A549 (cell line): Measurements from ENCODE around the gene BATF.

Experiments
- BHLHE40 ChIP-seq: IDR thresholded peaks from 2 replicates; pipeline ENCODE4 v1.6.1; 2012; ENCODE audit warnings: low read depth, low read length, inconsistent platforms
- CEBPB ChIP-seq, 2 experiments: fragments of >200 bp in 1 of 2; sonication (Bioruptor Twin) in 1 of 2; formaldehyde crosslinking in 1 of 2; IDR thresholded peaks; 2 replicates each; pipeline ENCODE4 v1.6.1; 2012 to 2016
- CHD2 ChIP-seq: fragments of 150-350 bp; IDR thresholded peaks from 2 replicates; pipeline ENCODE4 v1.6.1; 2014; ENCODE audit warnings: low read length; ENCODE audit not compliant: partially characterized antibody
- GATA3 ChIP-seq: IDR thresholded peaks from 2 replicates; pipeline ENCODE4 v1.6.1; 2012; ENCODE audit warnings: borderline replicate concordance
- JUN ChIP-seq, 2 experiments: fragments of >200 bp; sonication (Bioruptor Twin); formaldehyde crosslinking; IDR thresholded peaks; 2 replicates in 1 of 2; 3 replicates in 1 of 2; pipeline ENCODE4 v1.6.1; 2016 to 2017
- MAZ ChIP-seq: fragments of 150-350 bp; IDR thresholded peaks from 2 replicates; pipeline ENCODE4 v1.6.1; 2014; ENCODE audit warnings: antibody characterized with exemption, low read depth, low read length, borderline replicate concordance
- PHF8 ChIP-seq: fragments of 200-600 bp; sonication (generic); IDR thresholded peaks from 2 replicates; pipeline ENCODE4 v1.6.1; 2016; ENCODE audit warnings: low read depth, mild to moderate bottlenecking, antibody characterized with exemption, moderate library complexity, borderline replicate concordance
- POLR2A ChIP-seq: IDR thresholded peaks from 2 replicates; pipeline ENCODE4 v1.6.1; 2012; ENCODE audit warnings: mild to moderate bottlenecking, low read length
- TF ChIP-seq, protein P1 (sequence below): fragments of >200 bp; sonication (Bioruptor Twin); formaldehyde crosslinking; IDR thresholded peaks from 3 replicates; pipeline ENCODE4 v1.5.1; 2016
- TF ChIP-seq, protein P2 (sequence below): fragments of 200-600 bp; sonication (generic); IDR thresholded peaks from 2 replicates; pipeline ENCODE4 v1.6.1; 2016; ENCODE audit warnings: antibody characterized with exemption, mild to moderate bottlenecking, moderate library complexity

DNA sequence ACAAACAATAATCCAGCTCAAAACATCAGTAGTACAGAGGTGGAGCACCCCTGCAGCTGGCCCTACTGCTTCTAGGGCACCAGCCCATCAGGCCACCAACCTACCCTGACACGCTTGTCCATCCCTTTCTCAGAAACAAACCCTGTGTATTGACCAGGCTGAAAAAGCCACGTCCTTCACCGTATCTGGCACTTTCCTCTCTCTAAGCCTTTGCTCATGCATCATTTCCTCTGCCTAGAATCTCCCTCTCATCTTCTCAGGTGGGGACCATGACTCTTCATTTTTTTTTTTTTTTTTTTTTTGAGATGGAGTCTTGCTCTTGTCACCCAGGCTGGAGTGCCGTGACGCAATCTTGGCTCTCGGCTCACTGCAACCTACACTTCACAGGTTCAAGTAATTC, 30.9 kb downstream of the BATF start:
- TF ChIP-seq POLR2A (no peak), GATA3 (no peak), JUN (IDR thresholded peaks at IDR 0.05) (no peak), CHD2 (no peak), BHLHE40 (no peak), MAZ (no peak), CEBPB (IDR thresholded peaks at IDR 0.05) (0 out of 4 replicates have a peak, but pooled peaks of 1 of the 2 experiments have one; percentile 5), PHF8 (no peak)
- TF ChIP-seq, protein P1, sequence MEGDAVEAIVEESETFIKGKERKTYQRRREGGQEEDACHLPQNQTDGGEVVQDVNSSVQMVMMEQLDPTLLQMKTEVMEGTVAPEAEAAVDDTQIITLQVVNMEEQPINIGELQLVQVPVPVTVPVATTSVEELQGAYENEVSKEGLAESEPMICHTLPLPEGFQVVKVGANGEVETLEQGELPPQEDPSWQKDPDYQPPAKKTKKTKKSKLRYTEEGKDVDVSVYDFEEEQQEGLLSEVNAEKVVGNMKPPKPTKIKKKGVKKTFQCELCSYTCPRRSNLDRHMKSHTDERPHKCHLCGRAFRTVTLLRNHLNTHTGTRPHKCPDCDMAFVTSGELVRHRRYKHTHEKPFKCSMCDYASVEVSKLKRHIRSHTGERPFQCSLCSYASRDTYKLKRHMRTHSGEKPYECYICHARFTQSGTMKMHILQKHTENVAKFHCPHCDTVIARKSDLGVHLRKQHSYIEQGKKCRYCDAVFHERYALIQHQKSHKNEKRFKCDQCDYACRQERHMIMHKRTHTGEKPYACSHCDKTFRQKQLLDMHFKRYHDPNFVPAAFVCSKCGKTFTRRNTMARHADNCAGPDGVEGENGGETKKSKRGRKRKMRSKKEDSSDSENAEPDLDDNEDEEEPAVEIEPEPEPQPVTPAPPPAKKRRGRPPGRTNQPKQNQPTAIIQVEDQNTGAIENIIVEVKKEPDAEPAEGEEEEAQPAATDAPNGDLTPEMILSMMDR, result no peak
- TF ChIP-seq, protein P2, sequence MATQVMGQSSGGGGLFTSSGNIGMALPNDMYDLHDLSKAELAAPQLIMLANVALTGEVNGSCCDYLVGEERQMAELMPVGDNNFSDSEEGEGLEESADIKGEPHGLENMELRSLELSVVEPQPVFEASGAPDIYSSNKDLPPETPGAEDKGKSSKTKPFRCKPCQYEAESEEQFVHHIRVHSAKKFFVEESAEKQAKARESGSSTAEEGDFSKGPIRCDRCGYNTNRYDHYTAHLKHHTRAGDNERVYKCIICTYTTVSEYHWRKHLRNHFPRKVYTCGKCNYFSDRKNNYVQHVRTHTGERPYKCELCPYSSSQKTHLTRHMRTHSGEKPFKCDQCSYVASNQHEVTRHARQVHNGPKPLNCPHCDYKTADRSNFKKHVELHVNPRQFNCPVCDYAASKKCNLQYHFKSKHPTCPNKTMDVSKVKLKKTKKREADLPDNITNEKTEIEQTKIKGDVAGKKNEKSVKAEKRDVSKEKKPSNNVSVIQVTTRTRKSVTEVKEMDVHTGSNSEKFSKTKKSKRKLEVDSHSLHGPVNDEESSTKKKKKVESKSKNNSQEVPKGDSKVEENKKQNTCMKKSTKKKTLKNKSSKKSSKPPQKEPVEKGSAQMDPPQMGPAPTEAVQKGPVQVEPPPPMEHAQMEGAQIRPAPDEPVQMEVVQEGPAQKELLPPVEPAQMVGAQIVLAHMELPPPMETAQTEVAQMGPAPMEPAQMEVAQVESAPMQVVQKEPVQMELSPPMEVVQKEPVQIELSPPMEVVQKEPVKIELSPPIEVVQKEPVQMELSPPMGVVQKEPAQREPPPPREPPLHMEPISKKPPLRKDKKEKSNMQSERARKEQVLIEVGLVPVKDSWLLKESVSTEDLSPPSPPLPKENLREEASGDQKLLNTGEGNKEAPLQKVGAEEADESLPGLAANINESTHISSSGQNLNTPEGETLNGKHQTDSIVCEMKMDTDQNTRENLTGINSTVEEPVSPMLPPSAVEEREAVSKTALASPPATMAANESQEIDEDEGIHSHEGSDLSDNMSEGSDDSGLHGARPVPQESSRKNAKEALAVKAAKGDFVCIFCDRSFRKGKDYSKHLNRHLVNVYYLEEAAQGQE, result no peak
